Keratinocyte (primary cell): Measurements from ENCODE around the gene PRKAA1.

Experiments
- EZH2 ChIP-seq: IDR thresholded peaks from one replicate; pipeline ENCODE4 v1.6.1; 2012; ENCODE audit warnings: inconsistent platforms, mild to moderate bottlenecking, low read length, moderate library complexity
- TF ChIP-seq, protein P1 (sequence below), 3 experiments: IDR thresholded peaks in 1 of 3; conservative IDR thresholded peaks in 1 of 3; optimal IDR thresholded peaks in 1 of 3; 2 replicates in 2 of 3; 3 replicates in 1 of 3; pipeline versions ENCODE3 to v1.5.1; 2011; ENCODE audit warnings: low read length in 3 of 3, mild to moderate bottlenecking in 3 of 3, moderate library complexity in 2 of 3, control low read depth in 1 of 3, inconsistent platforms in 1 of 3; ENCODE audit not compliant: insufficient read depth in 2 of 3; ENCODE audit errors: extremely low read depth in 1 of 3

DNA sequence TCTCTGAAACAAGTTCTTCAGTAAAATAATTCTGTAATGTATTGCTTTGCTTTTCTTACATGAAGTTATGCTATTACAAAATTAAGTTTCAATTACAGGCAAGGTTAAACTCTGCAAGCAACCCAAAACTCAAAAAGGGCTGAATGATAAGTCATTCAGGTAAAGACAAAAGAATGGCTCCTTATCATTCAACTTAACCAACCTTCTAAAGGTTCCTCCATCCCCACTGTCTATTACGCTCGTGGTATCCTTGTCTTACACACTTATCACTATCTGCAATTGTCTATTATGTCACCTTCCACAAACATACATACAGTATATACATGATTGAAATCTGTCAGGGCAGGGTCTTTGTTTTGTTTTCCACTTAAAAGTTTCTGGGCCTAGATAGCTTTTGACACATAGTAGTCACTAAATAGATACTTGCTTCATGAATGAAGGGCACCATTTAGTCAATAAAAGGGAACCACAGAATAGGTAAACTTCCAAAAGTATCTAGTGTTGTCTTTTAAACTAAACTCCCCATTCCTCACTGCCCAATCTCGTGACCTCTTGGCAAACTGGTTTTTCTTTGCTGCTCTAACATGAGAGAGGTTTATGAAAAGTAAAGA is 30.0 kb upstream of the PRKAA1 start:
- TF ChIP-seq, protein P1, sequence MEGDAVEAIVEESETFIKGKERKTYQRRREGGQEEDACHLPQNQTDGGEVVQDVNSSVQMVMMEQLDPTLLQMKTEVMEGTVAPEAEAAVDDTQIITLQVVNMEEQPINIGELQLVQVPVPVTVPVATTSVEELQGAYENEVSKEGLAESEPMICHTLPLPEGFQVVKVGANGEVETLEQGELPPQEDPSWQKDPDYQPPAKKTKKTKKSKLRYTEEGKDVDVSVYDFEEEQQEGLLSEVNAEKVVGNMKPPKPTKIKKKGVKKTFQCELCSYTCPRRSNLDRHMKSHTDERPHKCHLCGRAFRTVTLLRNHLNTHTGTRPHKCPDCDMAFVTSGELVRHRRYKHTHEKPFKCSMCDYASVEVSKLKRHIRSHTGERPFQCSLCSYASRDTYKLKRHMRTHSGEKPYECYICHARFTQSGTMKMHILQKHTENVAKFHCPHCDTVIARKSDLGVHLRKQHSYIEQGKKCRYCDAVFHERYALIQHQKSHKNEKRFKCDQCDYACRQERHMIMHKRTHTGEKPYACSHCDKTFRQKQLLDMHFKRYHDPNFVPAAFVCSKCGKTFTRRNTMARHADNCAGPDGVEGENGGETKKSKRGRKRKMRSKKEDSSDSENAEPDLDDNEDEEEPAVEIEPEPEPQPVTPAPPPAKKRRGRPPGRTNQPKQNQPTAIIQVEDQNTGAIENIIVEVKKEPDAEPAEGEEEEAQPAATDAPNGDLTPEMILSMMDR (optimal IDR thresholded peaks at IDR 0.05 in 1 of 3, IDR thresholded peaks at IDR 0.05 in 1 of 3, conservative IDR thresholded peaks at IDR 0.05 in 1 of 3; ENCODE audit: extremely low read depth in 1 of 3, insufficient read depth in 2 of 3, low read length in 3 of 3): no peak
- TF ChIP-seq EZH2: no peak
